K562 (cell line): Measurements from ENCODE around the gene IFRD1. TPM values are rescaled to one million over a fixed set of nuclear protein-coding genes. Genes with fewer than 3 reads are reported as not detected.

Source experiments
- C11orf30 ChIP-seq: fragments of 450-650 bp; IDR thresholded peaks from 2 replicates; pipeline ENCODE4 v1.6.1; 2016; ENCODE audit warnings: low read depth, mild to moderate bottlenecking
- EP400 ChIP-seq: fragments of 450-650 bp; IDR thresholded peaks from 2 replicates; pipeline ENCODE4 v1.6.1; 2017; ENCODE audit warnings: antibody characterized with exemption, mild to moderate bottlenecking, moderate library complexity
- ESRRB ChIP-seq: fragments of 250-450 bp; sonication (Bioruptor Pico); IDR thresholded peaks from 2 replicates; pipeline ENCODE4 v1.5.0; 2020; ENCODE audit warnings: mild to moderate bottlenecking, moderate library complexity, borderline replicate concordance
- JUND ChIP-seq, 2 experiments: IDR thresholded peaks; 2 replicates in 1 of 2; 3 replicates in 1 of 2; pipeline ENCODE4 v1.6.1; 2011; ENCODE audit warnings: borderline replicate concordance in 2 of 2, low read depth in 2 of 2, low read length in 2 of 2, improper control_type of control experiment in 1 of 2, missing biosample characterization in 1 of 2, missing genetic modification characterization in 1 of 2, missing genetic modification reagents in 1 of 2
- L3MBTL2 ChIP-seq: fragments of 450-650 bp; IDR thresholded peaks from 2 replicates; pipeline ENCODE4 v1.6.1; 2016; ENCODE audit warnings: mild to moderate bottlenecking, moderate library complexity
- NFIC ChIP-seq: fragments of 450-650 bp; IDR thresholded peaks from 2 replicates; pipeline ENCODE4 v1.6.1; 2017; ENCODE audit warnings: mild to moderate bottlenecking, inconsistent platforms
- PCBP1 ChIP-seq: fragments of 200-400 bp; formaldehyde crosslinking; IDR thresholded peaks from 2 replicates; pipeline ENCODE4 v1.6.1; 2018; ENCODE audit warnings: mild to moderate bottlenecking, low read depth, low read length; ENCODE audit not compliant: poor library complexity, severe bottlenecking
- RBBP5 ChIP-seq: fragments of 200-600 bp; sonication (generic); IDR thresholded peaks from 2 replicates; pipeline ENCODE4 v1.6.1; 2012; ENCODE audit warnings: borderline replicate concordance, mild to moderate bottlenecking, low read length, control low read depth, inconsistent platforms; ENCODE audit not compliant: insufficient read depth, poor library complexity, severe bottlenecking
- RBM39 ChIP-seq: fragments of 200-400 bp; formaldehyde crosslinking; optimal IDR thresholded peaks from 2 replicates; pipeline ENCODE3; 2018; ENCODE audit warnings: low read depth, low read length
- ZBTB1 ChIP-seq: sonication (generic); formaldehyde crosslinking; IDR thresholded peaks from 2 replicates; pipeline ENCODE4 v1.8.1; 2023; ENCODE audit warnings: missing genetic modification reagents, low read depth, mild to moderate bottlenecking, borderline replicate concordance
- ZNF184 ChIP-seq: sonication (generic); formaldehyde crosslinking; IDR thresholded peaks from 2 replicates; pipeline ENCODE4 v1.5.0; 2020; ENCODE audit warnings: missing genetic modification reagents
- ZNF436 ChIP-seq: fragments of 250-450, 450-650 bp; sonication (Bioruptor Pico); formaldehyde crosslinking; IDR thresholded peaks from 2 replicates; pipeline ENCODE4 v1.7.0; 2020; ENCODE audit warnings: mild to moderate bottlenecking
- ZNF77 ChIP-seq: fragments of 250-450 bp; sonication (Bioruptor Pico); IDR thresholded peaks from 2 replicates; pipeline ENCODE4 v1.5.0; 2020
- polyA plus RNA-seq, 8 experiments: library from polyadenylated mRNA; depleted of rRNA in 4 of 8; stranded (reverse) in 5 of 8; unstranded in 3 of 8; fragments of >200 nt; fragmentation: Nextera tagmentation in 2 of 8; fragmentation: Illumina TruSeq in 1 of 8; extraction: Ambion mirVana in 2 of 8; extraction: Trizol in 1 of 8; gene quantifications; 2 replicates each; pipeline versions ENCODE4 v1.2.1 to v1.2.3, GENCODE V29; 2011 to 2014; ENCODE audit warnings: inconsistent platforms in 1 of 8, missing spikeins in 1 of 8
- total RNA-seq, 7 experiments: library from RNA; depleted of rRNA in 6 of 7; stranded (reverse); fragments of >200 nt in 6 of 7; fragmentation: Illumina TruSeq in 2 of 7; extraction: Trizol in 2 of 7; gene quantifications; 2 replicates each; pipeline versions ENCODE4 v1.2.1 to v1.2.3, GENCODE V29; 2011 to 2021; ENCODE audit warnings: low replicate concordance in 1 of 7
- TF ChIP-seq, protein P1 (sequence below): fragments of 250-450 bp; sonication (Bioruptor Pico); IDR thresholded peaks from 2 replicates; pipeline ENCODE4 v1.8.0; 2022; ENCODE audit warnings: inconsistent platforms, mild to moderate bottlenecking, moderate library complexity, borderline replicate concordance
- TF ChIP-seq, protein P2 (sequence below): fragments of 450-650 bp; conservative IDR thresholded peaks from 2 replicates; pipeline ENCODE4 v1.6.1; 2016; ENCODE audit warnings: missing genetic modification characterization, low read depth, mild to moderate bottlenecking, control low read depth, missing compliant biosample characterization
- TF ChIP-seq, protein P3 (sequence below): fragments of 250-450 bp; sonication (Bioruptor Pico); IDR thresholded peaks from 2 replicates; pipeline ENCODE4 v1.8.0; 2022; ENCODE audit warnings: inconsistent platforms
- TF ChIP-seq, protein P4 (sequence below): IDR thresholded peaks from 2 replicates; pipeline ENCODE4 v1.6.1; 2011; ENCODE audit not compliant: insufficient read length; ENCODE audit errors: extremely low read depth
- TF ChIP-seq, protein P5 (sequence below): fragments of 450-650 bp; IDR thresholded peaks from 2 replicates; pipeline ENCODE4 v1.6.1; 2017; ENCODE audit warnings: antibody characterized with exemption

The IFRD1 gene
- total and polyA plus RNA-seq, 9 of the 15 experiments (the other 6 are each of a cell fraction or from before 2014, with no cell fraction given), result 27.6 to 81.8 (median 68.1) TPM

DNA sequence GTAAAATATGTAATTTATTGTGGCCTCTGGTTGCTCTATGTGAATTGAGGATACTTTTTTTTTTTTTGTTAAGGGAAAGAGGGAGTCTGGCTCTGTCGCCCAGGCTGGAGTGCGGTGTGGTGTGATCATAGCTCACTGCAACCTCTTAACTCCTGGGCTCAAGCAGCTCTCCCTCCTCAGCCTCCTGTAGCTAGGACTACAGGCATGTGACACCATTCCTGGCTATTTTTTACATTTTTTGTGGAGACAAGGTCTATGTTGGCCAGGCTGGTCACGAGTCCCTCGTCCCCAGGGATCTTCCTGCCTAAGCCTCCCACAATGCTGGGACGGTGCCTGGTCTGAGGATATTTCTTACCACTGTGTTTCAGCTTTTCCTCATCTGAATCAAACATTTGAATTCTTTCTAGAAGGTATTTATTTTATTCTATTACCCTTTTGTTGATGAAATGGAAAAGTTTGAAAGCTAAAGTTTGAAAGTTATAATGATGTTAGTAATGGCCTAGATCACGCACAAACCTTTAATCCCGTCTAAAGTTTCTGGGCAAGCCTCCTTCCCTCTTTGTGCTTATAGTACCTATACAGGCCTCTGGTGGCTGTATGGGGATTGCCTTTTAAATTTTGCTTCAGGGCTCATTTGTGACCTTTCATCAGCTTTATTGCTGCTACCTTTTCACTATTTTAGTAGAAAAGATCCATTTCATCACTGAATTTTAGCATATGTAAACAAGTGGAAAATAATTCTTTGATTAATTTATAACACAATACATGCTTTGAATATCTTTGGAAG, 2.0 kb downstream of the IFRD1 start (continued):
- no peak for TF ChIP-seq PCBP1
- TF ChIP-seq ZNF77 (CRISPR knock-in tag), result no peak
- no peak for TF ChIP-seq ZNF184 (CRISPR knock-in tag)
- TF ChIP-seq, protein P1, sequence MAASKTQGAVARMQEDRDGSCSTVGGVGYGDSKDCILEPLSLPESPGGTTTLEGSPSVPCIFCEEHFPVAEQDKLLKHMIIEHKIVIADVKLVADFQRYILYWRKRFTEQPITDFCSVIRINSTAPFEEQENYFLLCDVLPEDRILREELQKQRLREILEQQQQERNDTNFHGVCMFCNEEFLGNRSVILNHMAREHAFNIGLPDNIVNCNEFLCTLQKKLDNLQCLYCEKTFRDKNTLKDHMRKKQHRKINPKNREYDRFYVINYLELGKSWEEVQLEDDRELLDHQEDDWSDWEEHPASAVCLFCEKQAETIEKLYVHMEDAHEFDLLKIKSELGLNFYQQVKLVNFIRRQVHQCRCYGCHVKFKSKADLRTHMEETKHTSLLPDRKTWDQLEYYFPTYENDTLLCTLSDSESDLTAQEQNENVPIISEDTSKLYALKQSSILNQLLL, result no peak
- TF ChIP-seq ESRRB (CRISPR knock-in tag), result no peak
- TF ChIP-seq, protein P2, sequence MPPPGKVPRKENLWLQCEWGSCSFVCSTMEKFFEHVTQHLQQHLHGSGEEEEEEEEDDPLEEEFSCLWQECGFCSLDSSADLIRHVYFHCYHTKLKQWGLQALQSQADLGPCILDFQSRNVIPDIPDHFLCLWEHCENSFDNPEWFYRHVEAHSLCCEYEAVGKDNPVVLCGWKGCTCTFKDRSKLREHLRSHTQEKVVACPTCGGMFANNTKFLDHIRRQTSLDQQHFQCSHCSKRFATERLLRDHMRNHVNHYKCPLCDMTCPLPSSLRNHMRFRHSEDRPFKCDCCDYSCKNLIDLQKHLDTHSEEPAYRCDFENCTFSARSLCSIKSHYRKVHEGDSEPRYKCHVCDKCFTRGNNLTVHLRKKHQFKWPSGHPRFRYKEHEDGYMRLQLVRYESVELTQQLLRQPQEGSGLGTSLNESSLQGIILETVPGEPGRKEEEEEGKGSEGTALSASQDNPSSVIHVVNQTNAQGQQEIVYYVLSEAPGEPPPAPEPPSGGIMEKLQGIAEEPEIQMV (tag), result no peak
- no peak for TF ChIP-seq JUND (IDR thresholded peaks at IDR 0.05; ENCODE audit: borderline replicate concordance, low read depth, low read length)
- peak; percentile 14; the same call in 1 of the 3 replicates for TF ChIP-seq JUND (tag; IDR thresholded peaks at IDR 0.05; ENCODE audit: borderline replicate concordance, low read depth, low read length)
- TF ChIP-seq RBBP5, result peak; percentile 44
- TF ChIP-seq NFIC, result no peak
- no peak for TF ChIP-seq ZNF436 (CRISPR knock-in tag)
- TF ChIP-seq RBM39, result no peak
- TF ChIP-seq L3MBTL2, result peak; percentile 46
- TF ChIP-seq, protein P3, sequence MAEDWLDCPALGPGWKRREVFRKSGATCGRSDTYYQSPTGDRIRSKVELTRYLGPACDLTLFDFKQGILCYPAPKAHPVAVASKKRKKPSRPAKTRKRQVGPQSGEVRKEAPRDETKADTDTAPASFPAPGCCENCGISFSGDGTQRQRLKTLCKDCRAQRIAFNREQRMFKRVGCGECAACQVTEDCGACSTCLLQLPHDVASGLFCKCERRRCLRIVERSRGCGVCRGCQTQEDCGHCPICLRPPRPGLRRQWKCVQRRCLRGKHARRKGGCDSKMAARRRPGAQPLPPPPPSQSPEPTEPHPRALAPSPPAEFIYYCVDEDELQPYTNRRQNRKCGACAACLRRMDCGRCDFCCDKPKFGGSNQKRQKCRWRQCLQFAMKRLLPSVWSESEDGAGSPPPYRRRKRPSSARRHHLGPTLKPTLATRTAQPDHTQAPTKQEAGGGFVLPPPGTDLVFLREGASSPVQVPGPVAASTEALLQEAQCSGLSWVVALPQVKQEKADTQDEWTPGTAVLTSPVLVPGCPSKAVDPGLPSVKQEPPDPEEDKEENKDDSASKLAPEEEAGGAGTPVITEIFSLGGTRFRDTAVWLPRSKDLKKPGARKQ (CRISPR knock-in tag), result no peak
- no peak for TF ChIP-seq ZBTB1 (CRISPR knock-in tag)
- TF ChIP-seq, protein P4, sequence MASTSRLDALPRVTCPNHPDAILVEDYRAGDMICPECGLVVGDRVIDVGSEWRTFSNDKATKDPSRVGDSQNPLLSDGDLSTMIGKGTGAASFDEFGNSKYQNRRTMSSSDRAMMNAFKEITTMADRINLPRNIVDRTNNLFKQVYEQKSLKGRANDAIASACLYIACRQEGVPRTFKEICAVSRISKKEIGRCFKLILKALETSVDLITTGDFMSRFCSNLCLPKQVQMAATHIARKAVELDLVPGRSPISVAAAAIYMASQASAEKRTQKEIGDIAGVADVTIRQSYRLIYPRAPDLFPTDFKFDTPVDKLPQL, result no peak
- TF ChIP-seq C11orf30, result no peak
- peak; percentile 28; the same call in 1 of the 2 replicates for TF ChIP-seq EP400
- TF ChIP-seq, protein P5, sequence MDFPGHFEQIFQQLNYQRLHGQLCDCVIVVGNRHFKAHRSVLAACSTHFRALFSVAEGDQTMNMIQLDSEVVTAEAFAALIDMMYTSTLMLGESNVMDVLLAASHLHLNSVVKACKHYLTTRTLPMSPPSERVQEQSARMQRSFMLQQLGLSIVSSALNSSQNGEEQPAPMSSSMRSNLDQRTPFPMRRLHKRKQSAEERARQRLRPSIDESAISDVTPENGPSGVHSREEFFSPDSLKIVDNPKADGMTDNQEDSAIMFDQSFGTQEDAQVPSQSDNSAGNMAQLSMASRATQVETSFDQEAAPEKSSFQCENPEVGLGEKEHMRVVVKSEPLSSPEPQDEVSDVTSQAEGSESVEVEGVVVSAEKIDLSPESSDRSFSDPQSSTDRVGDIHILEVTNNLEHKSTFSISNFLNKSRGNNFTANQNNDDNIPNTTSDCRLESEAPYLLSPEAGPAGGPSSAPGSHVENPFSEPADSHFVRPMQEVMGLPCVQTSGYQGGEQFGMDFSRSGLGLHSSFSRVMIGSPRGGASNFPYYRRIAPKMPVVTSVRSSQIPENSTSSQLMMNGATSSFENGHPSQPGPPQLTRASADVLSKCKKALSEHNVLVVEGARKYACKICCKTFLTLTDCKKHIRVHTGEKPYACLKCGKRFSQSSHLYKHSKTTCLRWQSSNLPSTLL, result no peak
